ENCODE data around the gene TMTC1. TPM values are rescaled to one million over a fixed set of nuclear protein-coding genes. Genes with fewer than 3 reads are reported as not detected.
A peak's percentile ranks its signal among the peaks of the same experiment; 100 is the strongest.

Gene TMTC1
- total and polyA plus RNA-seq, 8 donors = 0.85 to 37.7 (median 1.9) TPM

GRCh38 chr12:29497588-29497987 lies 286.2 kb downstream of the TMTC1 start, which contains the start of gene OVCH1:
Gene OVCH1, minus strand, starts transcription at chr12:29497686. Its CDS starts 0 bp downstream, at chr12:29497686.
- H3K4me1 ChIP-seq = no peaks in the 10 kb centered on the region
- no peak for TF ChIP-seq CTCF (IDR thresholded peaks at IDR 0.05)
- H3K27ac ChIP-seq = no peak within 1 kb of the TSS
- no peaks in the 10 kb centered on the region for H3K9me3 ChIP-seq
- H3K27me3 ChIP-seq = no peaks in the 10 kb centered on the region
- ATAC-seq (no peak), DNase-seq (peak in 1 of 4 donors; percentile 69)
- no peak within 1 kb of the TSS for H3K4me3 ChIP-seq
- H3K36me3 ChIP-seq = no peaks in the 10 kb centered on the region
- intact Hi-C loops (cut with DNase I) = no loop called here

GRCh38 chr12:29492891-29493290 lies 290.9 kb downstream of the TMTC1 start:
- no peaks in the 10 kb centered on the region for H3K36me3 ChIP-seq
- ATAC-seq (no peak), DNase-seq (no peak)
- H3K4me1 ChIP-seq = no peaks in the 10 kb centered on the region
- H3K9me3 ChIP-seq = no peaks in the 10 kb centered on the region
- no peak for TF ChIP-seq CTCF (IDR thresholded peaks at IDR 0.05)
- no peak overlapping the region for H3K27ac ChIP-seq
- no peak overlapping the region for H3K4me3 ChIP-seq
- intact Hi-C loops (cut with DNase I) = no loop called here
- H3K27me3 ChIP-seq = no peaks in the 10 kb centered on the region

GRCh38 chr12:29486972-29487371 lies 296.8 kb downstream of the TMTC1 start:
- no peaks in the 10 kb centered on the region for H3K9me3 ChIP-seq
- no peaks in the 10 kb centered on the region for H3K27me3 ChIP-seq
- ATAC-seq = no peak
- no peak for DNase-seq
- intact Hi-C loops (cut with DNase I) = no loop called here
- TF ChIP-seq CTCF (IDR thresholded peaks at IDR 0.05) = no peak
- H3K4me3 ChIP-seq = no peak overlapping the region
- no peaks in the 10 kb centered on the region for H3K36me3 ChIP-seq
- no peak overlapping the region for H3K27ac ChIP-seq
- no peaks in the 10 kb centered on the region for H3K4me1 ChIP-seq

GRCh38 chr12:29463198-29463597 lies 320.5 kb downstream of the TMTC1 start:
- no peaks in the 10 kb centered on the region for H3K9me3 ChIP-seq
- H3K27ac ChIP-seq = no peak overlapping the region
- no peak overlapping the region for H3K4me3 ChIP-seq
- no peaks in the 10 kb centered on the region for H3K4me1 ChIP-seq
- no peak for TF ChIP-seq CTCF (IDR thresholded peaks at IDR 0.05)
- H3K27me3 ChIP-seq = no peaks in the 10 kb centered on the region
- DNase-seq (no peak), ATAC-seq (no peak)
- no peaks in the 10 kb centered on the region for H3K36me3 ChIP-seq
- intact Hi-C loops (cut with DNase I) = no loop called here

GRCh38 chr12:29460082-29460481 lies 323.7 kb downstream of the TMTC1 start:
- intact Hi-C loops (cut with DNase I) = no loop called here
- TF ChIP-seq CTCF (IDR thresholded peaks at IDR 0.05) = no peak
- ATAC-seq = no peak
- Histone ChIP-seq H3K4me1 (no peaks in the 10 kb centered on the region), H3K36me3 (no peaks in the 10 kb centered on the region), H3K27ac (no peak overlapping the region), H3K27me3 (no peaks in the 10 kb centered on the region), H3K9me3 (no peaks in the 10 kb centered on the region), H3K4me3 (no peak overlapping the region)
- DNase-seq = no peak
